ENCODE data around the gene ZNF668. TPM values are rescaled to one million over a fixed set of nuclear protein-coding genes. Genes with fewer than 3 reads are reported as not detected.

The ZNF668 gene
- total and polyA plus RNA-seq, 4 donors, result 0.92 to 4.8 (median 3.9) TPM

GRCh38 chr16:31077592-31078396, 3.8 kb upstream of the ZNF668 start:
- peaks cover 0 to 16% (median 9%) of the 10 kb centered on the region in 4 donors for H3K4me1 ChIP-seq (ENCODE audit: control insufficient read depth in 4 of 4, insufficient read depth in 4 of 4, low read length in 3 of 4)
- H3K9ac ChIP-seq (ENCODE audit: low read depth in 1 of 2, low read length in 2 of 2), result no peak overlapping the region
- no peak overlapping the region for H3K27ac ChIP-seq (ENCODE audit: low read depth in 1 of 2, low read length in 2 of 2)
- no peaks in the 10 kb centered on the region for H3K27me3 ChIP-seq (ENCODE audit: control insufficient read depth in 4 of 4, insufficient read depth in 4 of 4, low read length in 3 of 4)
- H3K4me3 ChIP-seq (ENCODE audit: low read depth in 1 of 3, low read length in 3 of 3), result no peak overlapping the region
- no peak for DNase-seq (ENCODE audit: low spot score)
- peaks cover 4 to 46% (median 18%) of the 10 kb centered on the region in 4 donors for H3K36me3 ChIP-seq (ENCODE audit: control insufficient read depth in 4 of 4, insufficient read depth in 3 of 4, low read depth in 1 of 4, low read length in 3 of 4)
- H3K9me3 ChIP-seq (ENCODE audit: control insufficient read depth in 4 of 4, low read length in 3 of 4), result no peaks in the 10 kb centered on the region
- WGBS, result 96% methylated on average over 30 of the region's 30 CpGs
- no peak for TF ChIP-seq GABPA (IDR thresholded peaks at IDR 0.05 in 1 of 2, conservative IDR thresholded peaks at IDR 0.05 in 1 of 2)
- no peak for TF ChIP-seq TAF1 (conservative IDR thresholded peaks at IDR 0.05)
- no peak for TF ChIP-seq EGR1 (IDR thresholded peaks at IDR 0.05; ENCODE audit: low read depth in 2 of 2)
- no peak for TF ChIP-seq FOXA1 (IDR thresholded peaks at IDR 0.05)
- TF ChIP-seq MAX (IDR thresholded peaks at IDR 0.05), result no peak
- TF ChIP-seq CTCF (IDR thresholded peaks at IDR 0.05; ENCODE audit: low read depth, low read length, missing input control), result no peak
- no peak for TF ChIP-seq FOXA2 (IDR thresholded peaks at IDR 0.05)
- TF ChIP-seq REST (IDR thresholded peaks at IDR 0.05), result no peak
- TF ChIP-seq HNF4A (conservative IDR thresholded peaks at IDR 0.05), result no peak
- no peak for TF ChIP-seq SP1 (IDR thresholded peaks at IDR 0.05)
- TF ChIP-seq RXRA (IDR thresholded peaks at IDR 0.05), result no peak

GRCh38 chr16:31077024-31077423, 3.0 kb upstream of the ZNF668 start:
- Histone ChIP-seq H3K4me1 (ENCODE audit: control insufficient read depth in 4 of 4, insufficient read depth in 4 of 4, low read length in 3 of 4) (peaks cover 0 to 23% (median 17%) of the 10 kb centered on the region in 4 donors), H3K36me3 (ENCODE audit: control insufficient read depth in 4 of 4, insufficient read depth in 3 of 4, low read depth in 1 of 4, low read length in 3 of 4) (peaks cover 4 to 46% (median 18%) of the 10 kb centered on the region in 4 donors), H3K9me3 (ENCODE audit: control insufficient read depth in 4 of 4, low read length in 3 of 4) (no peaks in the 10 kb centered on the region), H3K27ac (ENCODE audit: low read depth in 1 of 2, low read length in 2 of 2) (no peak overlapping the region), H3K27me3 (ENCODE audit: control insufficient read depth in 4 of 4, insufficient read depth in 4 of 4, low read length in 3 of 4) (no peaks in the 10 kb centered on the region), H3K9ac (ENCODE audit: low read depth in 1 of 2, low read length in 2 of 2) (no peak overlapping the region), H3K4me3 (ENCODE audit: low read depth in 1 of 3, low read length in 3 of 3) (no peak overlapping the region)
- WGBS, result 97% methylated on average over 13 of the region's 13 CpGs
- DNase-seq (ENCODE audit: low spot score), result no peak
- no peak for TF ChIP-seq RAD21 (IDR thresholded peaks at IDR 0.05)
- no peak for TF ChIP-seq ATF3 (IDR thresholded peaks at IDR 0.05)

Measured in liver (tissue), 9 donors.